Colonic mucosa (tissue), 4 donors: ENCODE measurements around the gene SPAG4. TPM values are rescaled to one million over a fixed set of nuclear protein-coding genes. Genes with fewer than 3 reads are reported as not detected.

ENCODE experiments used
- DNase-seq: peaks from one replicate; pipeline ENCODE4 v3.0.0-alpha.2; 2020
- H3K27ac ChIP-seq: fragments of 200-600 bp; one replicate; pipeline ENCODE4 v1.8.0; 2021
- H3K27me3 ChIP-seq: fragments of 200-600 bp; one replicate; pipeline ENCODE4 v1.8.0; 2021
- H3K36me3 ChIP-seq: fragments of 200-600 bp; one replicate; pipeline ENCODE4 v1.8.0; 2021
- H3K4me1 ChIP-seq: fragments of 200-600 bp; one replicate; pipeline ENCODE4 v1.8.0; 2021; ENCODE audit warnings: mild to moderate bottlenecking
- H3K4me3 ChIP-seq: fragments of 200-600 bp; one replicate; pipeline ENCODE4 v1.8.0; 2021
- H3K9ac ChIP-seq, 2 donors: one replicate each; pipeline ENCODE4 v1.7.0; 2013; ENCODE audit warnings: control low read depth in 2 of 2, low read depth in 2 of 2, low read length in 2 of 2
- H3K9me3 ChIP-seq: fragments of 200-600 bp; one replicate; pipeline ENCODE4 v1.8.0; 2021
- intact Hi-C: fragments of 100-400 bp; cut with DNase I; formaldehyde crosslinking; loops from one replicate; pipeline ENCODE4 v1.14.1; 2022
- total RNA-seq, 2 donors: library from RNA; stranded (reverse); fragmentation: NEBNext Ultra II Directional in 1 of 2; extraction: Animal tissue kit (Norgen Biotek cat#: 25700) in 1 of 2; gene quantifications; one replicate each; pipeline ENCODE4 v1.2.1, GENCODE V29; 2021
- TF ChIP-seq, protein P1 (sequence below): fragments of 200-600 bp; IDR thresholded peaks from one replicate; pipeline ENCODE4 v1.8.0; 2022; ENCODE audit warnings: antibody characterized with exemption, mild to moderate bottlenecking
- donor health status: healthy.
- donor health status: DM: no; HTN: no; CAD: no.
- donor health status: DM: no; HTN: no; CAD: no.

The SPAG4 gene
- total RNA-seq, 2 donors from 2014 or later = 5.7 to 8.6 TPM

DNA sequence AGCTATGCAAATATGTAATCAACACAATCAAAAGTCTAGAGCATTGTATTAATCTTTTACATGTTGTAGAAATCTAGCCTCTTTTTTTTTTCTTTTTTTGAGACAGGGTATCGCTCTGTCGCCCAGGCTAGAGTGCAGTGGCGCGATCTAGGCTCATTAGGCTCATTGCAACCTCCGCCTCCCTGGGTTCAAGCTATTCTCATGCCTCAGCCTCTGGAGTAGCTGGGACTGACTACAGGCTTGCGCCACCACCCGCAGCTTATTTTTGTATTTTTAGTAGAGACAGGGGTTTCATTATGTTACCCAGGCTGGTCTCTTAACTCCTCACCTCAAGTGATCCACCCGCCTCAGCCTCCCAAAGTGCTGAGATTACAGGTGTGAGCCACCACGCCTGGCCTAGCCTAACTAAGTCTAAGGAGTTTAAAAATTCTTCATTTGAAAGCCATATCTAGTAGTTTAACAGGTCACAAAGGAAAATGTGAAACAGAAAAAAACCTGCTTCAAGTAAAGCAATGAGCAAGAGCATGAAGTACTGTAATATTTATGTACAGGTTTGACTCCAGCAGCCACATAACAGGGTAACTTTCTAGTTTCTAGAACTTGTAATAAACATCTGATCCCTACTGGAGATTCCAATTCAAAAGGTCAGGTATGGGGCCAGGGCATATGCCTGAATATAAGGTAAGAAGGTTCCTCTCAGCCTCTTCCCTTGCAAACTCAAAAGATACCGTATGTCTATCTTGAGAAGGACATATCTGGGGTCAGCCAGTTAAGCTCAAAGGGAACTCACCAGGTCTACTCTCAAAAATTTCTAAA is 44.7 kb downstream of the SPAG4 start:
- Histone ChIP-seq H3K27me3 (no peaks in the 10 kb centered on the region), H3K27ac (no peak overlapping the region), H3K36me3 (no peaks in the 10 kb centered on the region), H3K9ac (no peak overlapping the region), H3K9me3 (no peaks in the 10 kb centered on the region), H3K4me1 (peaks cover 11% of the 10 kb centered on the region), H3K4me3 (no peak overlapping the region)
- TF ChIP-seq, protein P1, sequence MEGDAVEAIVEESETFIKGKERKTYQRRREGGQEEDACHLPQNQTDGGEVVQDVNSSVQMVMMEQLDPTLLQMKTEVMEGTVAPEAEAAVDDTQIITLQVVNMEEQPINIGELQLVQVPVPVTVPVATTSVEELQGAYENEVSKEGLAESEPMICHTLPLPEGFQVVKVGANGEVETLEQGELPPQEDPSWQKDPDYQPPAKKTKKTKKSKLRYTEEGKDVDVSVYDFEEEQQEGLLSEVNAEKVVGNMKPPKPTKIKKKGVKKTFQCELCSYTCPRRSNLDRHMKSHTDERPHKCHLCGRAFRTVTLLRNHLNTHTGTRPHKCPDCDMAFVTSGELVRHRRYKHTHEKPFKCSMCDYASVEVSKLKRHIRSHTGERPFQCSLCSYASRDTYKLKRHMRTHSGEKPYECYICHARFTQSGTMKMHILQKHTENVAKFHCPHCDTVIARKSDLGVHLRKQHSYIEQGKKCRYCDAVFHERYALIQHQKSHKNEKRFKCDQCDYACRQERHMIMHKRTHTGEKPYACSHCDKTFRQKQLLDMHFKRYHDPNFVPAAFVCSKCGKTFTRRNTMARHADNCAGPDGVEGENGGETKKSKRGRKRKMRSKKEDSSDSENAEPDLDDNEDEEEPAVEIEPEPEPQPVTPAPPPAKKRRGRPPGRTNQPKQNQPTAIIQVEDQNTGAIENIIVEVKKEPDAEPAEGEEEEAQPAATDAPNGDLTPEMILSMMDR = no peak
- DNase-seq = no peak
- intact Hi-C loops = loop anchor here (5.0 kb wide), 1 partner anchor 43 kb away; the partner anchor contains the start of gene SPAG4

DNA sequence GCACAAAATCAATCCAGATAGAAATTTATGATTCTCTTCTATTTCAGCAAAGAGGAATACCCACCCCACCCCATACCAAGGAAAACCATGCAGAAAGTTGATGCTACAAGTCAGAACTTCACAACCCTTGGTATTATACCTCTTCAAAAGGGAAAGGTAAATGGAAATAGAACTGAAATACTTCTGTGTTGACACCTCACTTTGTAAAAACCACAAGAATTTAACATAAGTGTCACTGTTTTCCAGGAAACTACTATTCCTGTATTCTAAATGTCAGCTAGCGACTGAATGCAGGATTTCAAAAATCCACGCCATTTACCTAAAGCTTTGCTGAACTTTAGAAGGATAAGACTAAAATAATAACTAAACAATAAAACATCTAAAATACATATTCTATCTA is 45.4 kb downstream of the SPAG4 start:
- TF ChIP-seq, protein P1 = no peak
- DNase-seq = no peak
- Histone ChIP-seq H3K36me3 (no peaks in the 10 kb centered on the region), H3K4me3 (no peak overlapping the region), H3K9me3 (no peaks in the 10 kb centered on the region), H3K9ac (no peak overlapping the region), H3K27me3 (no peaks in the 10 kb centered on the region), H3K4me1 (peaks cover 11% of the 10 kb centered on the region), H3K27ac (no peak overlapping the region)
- intact Hi-C loops = loop anchor here (5.0 kb wide), 1 partner anchor 44 kb away; the partner anchor contains the start of gene SPAG4

DNA sequence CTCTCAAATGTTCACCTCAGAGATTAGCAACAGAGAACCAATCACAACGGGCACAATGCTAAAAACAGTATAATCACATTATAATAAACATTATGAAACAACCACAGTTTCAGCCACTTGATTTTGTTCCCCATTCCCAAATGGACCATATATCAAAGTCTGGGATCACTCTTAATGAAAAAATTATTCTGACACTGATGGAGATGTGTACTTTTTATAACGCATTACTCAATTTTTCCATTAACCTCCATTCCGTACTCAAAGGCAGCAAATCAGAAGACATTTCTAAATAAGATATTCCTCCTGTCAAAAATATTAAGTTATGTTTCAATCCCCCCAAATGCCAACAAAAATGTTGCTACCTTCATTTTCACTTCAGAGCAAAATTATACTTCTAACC is 46.3 kb downstream of the SPAG4 start:
- TF ChIP-seq, protein P1 = no peak
- no peak for DNase-seq
- Histone ChIP-seq H3K27me3 (no peaks in the 10 kb centered on the region), H3K4me1 (peaks cover 11% of the 10 kb centered on the region), H3K9ac (no peak overlapping the region), H3K4me3 (no peak overlapping the region), H3K36me3 (no peaks in the 10 kb centered on the region), H3K9me3 (no peaks in the 10 kb centered on the region), H3K27ac (no peak overlapping the region)
- intact Hi-C loops = loop anchor here (5.0 kb wide), 1 partner anchor 45 kb away; the partner anchor contains the start of gene SPAG4

DNA sequence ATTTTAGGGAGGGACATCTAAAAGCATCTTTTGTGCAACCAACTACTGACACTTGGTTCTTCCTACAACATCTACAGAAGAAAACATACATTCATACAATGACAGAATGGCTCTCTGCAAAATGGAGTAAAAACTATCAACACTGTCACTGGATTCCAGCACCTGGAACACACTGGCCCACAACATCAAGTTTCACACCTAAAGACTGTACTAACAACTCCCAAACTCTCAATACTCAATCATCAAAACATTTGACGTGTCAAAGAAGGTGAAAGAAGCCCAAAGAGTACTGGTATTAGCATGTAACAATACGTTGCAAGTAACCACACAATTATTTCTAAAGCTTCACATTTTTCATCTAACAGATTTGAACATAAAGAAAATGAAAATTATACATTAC is 46.9 kb downstream of the SPAG4 start:
- intact Hi-C loops = loop anchor here (5.0 kb wide), 1 partner anchor 45 kb away; the partner anchor contains the start of gene SPAG4
- Histone ChIP-seq H3K4me1 (peaks cover 11% of the 10 kb centered on the region), H3K27ac (no peak overlapping the region), H3K4me3 (no peak overlapping the region), H3K9me3 (no peaks in the 10 kb centered on the region), H3K36me3 (no peaks in the 10 kb centered on the region), H3K9ac (peak overlapping the region in 1 of 2 donors; percentile 100), H3K27me3 (no peaks in the 10 kb centered on the region)
- TF ChIP-seq, protein P1 = no peak
- DNase-seq = no peak

DNA sequence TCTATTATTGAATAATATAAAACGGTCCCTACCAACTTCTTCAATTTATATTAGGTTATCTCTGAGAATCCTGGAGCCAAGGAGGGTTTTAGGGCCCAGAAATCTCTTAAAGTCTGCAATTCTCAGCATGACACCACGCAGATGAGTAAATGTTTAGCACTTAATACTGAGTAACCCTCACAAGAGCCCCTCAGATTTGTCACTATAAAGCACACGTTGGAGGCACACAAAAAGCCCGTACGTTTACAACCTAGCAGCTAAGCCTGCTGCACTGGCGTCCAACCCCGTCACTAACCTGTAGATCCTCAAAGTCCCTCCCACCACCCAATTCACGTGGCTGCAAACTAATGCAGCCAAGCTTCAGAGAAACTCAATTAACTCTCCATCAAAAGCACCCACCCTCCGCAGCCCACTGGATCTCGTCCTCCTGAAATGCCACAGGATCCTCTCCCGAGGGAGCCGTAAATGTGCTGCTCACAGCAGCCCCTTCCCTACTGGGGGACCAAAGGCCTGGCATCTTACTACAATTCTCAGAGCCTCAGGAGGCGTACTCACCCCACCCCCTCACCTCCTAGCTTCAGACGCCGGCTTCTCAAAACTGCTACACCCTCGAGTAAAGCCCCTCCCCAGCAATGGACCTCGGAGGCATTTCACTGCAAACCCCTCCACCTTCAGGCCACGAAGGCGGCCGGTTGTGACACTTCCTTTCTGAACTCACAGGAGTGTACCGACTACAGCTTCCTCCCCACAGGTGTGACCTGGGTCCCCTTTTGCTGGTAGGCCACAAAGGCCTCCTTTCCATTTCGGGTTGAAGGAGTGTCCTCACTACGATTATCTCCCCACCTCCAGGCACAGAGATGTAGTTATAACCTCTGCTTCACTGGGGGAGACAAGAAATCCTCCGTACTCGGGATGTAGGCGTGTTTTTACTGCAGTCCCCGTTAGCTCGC is 48.2 kb downstream of the SPAG4 start:
- Histone ChIP-seq H3K27ac (peak overlapping the region; percentile 89), H3K9ac (peak overlapping the region; percentile 100), H3K27me3 (no peaks in the 10 kb centered on the region), H3K36me3 (no peaks in the 10 kb centered on the region), H3K4me1 (peaks cover 11% of the 10 kb centered on the region), H3K4me3 (peak overlapping the region; percentile 54), H3K9me3 (no peaks in the 10 kb centered on the region)
- DNase-seq = peak; percentile 69
- intact Hi-C loops = loop anchor here (5.0 kb wide), 1 partner anchor 46 kb away; the partner anchor contains the start of gene SPAG4
- TF ChIP-seq, protein P1 = no peak
